NCI-H2227 (cell line): ENCODE results near the gene ZNF845.
"Not testable (repeated sequence)": the region's sequence is repeated elsewhere in the genome, so short reads cannot be mapped to it uniquely, and the experiment has no call there.

Experiments used
- DNase-seq: peaks from one replicate; lab custom pipeline; 2025; ENCODE audit not compliant: unreplicated experiment; lab: John Stamatoyannopoulos, UW

The ZNF845 gene

DNA sequence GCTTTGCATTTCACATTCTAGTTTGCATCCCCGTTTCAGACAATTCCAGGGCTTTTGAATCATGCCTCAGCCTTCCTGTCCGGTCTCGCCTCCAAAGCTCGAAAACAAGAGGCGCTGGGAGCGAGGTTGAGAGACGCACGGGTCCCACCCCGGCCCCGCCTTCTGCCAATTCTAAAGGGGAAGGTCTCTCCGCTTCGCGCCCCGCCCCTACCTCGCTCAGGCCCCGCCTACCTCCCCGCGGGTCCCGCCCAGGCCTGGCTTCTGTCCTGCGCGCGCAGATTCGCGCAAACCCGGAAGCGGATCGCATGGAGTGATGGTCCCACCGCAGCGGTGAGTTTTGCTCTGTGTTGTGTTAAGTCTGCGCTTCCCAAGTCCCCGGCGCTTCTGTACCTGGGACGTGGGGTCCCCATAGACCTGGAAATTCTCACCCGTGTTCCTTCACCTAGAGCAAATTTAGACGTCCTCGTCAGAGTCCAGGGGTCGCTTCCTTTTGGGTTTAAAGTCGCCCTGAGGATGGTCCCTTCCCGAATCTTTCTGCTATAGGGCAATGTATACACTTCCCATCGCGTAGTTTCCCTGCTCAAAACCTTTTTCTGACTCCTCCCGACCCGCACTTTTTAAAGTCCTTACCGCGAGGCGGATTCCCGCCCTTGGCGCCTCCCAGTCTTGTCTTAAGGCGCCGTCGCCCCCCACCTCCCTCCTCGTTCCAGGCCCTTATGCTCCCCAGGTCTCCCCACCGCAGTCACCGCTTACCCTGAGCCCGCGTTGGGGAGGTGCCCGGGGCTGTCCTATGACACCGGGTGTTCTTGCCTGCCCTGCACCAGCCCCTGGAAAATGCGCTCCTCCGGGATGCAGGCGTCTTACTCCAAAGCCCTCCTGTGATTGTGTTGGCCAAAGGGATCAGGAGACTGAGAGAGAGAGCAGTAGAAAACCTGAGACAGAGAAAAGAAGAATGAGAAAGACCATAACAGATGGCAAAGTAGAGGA lies at the start of gene ZNF845:
TSS of gene ZNF845 (plus strand) at position 287 of the 987 bp plus-strand sequence. CDS start 7,559 bp downstream, outside the sequence.
- peak; percentile 99 for DNase-seq

DNA sequence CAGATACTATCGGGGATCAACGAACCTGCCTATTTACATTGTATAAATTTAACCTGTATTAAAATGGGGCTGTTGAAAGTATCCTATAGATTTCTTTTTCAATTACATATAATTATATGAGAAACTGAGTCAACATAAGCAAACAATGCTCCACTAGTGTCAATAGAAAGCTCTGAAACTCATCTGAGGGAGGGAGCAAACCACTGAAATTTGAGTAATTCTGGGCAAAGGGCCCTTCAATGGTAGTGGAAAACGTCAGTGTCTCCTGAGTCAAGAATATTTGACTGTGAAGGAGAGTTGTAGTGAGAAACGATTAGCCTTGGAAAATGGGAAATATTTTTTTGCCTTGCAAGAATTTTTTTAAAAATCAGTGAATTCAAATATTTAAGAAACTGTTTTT lies 48.5 kb upstream of the ZNF845 start:
- no peak for DNase-seq

DNA sequence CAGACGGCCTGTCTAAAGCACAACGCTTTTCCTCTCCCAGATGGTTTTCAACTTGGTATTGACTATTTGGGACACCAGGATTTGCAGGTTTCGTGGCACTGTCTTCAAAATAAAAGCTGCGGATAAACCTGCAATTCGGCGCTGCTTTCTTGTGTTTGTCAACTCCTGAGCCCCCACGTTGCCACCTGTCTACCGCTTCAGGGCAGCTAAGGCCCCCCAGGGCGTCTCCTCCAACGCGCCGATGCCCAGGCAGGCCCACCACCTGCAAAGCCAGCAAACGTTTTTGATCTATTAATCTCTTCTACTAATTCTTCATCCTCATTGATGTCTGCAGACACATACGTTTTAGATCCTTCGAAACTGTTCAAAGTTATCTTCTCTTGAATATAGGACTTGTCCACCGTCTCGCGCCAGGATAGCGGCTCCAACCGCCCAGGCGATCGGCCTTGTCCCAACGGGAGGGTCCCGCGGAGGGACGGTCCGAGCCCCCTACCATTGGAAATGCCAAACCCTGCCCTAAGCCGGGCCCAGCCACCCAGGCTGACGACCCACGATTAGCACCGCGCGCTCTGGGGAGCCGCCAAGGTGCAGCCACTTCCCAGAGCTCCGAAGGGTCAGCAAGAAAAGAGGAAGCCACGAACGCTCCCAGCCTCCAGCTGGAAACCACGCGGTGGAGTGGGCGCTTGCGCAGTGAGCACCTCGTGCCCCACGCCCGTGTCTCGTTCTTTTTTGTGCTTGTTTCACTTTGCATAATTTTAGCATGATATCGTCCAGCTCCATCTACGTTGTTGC lies 42.6 kb upstream of the ZNF845 start:
- DNase-seq: no peak

DNA sequence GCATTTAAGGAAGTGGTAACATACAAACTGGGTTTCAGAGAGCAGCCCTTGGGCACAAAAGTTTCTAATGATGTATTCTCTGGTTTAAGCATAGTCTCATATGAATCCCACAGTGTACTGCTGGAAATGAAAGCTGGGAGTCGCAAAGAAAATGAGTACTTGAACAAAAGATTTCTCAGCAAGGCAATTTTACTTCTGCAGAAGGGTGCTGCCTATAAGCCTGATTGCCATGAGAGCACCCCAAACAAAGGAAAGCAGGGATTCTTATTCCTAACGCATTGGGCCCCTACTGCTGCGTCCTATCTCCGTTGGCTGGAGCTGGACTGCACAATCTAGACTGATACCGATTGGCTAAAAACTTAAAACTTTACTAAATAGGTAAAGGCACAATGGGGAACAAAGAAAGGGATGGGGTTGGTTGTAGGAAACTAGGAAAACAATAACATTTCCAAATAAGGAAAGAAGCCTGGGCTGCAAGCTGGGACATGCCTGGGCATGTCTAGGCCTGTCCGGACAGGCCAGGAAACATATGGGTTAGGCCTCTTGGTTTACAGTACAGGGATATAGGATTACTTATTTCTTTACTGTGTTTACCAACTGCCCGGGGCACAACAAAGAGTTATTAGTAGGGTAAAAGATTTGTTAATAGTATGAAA lies 38.6 kb upstream of the ZNF845 start:
- no peak for DNase-seq

DNA sequence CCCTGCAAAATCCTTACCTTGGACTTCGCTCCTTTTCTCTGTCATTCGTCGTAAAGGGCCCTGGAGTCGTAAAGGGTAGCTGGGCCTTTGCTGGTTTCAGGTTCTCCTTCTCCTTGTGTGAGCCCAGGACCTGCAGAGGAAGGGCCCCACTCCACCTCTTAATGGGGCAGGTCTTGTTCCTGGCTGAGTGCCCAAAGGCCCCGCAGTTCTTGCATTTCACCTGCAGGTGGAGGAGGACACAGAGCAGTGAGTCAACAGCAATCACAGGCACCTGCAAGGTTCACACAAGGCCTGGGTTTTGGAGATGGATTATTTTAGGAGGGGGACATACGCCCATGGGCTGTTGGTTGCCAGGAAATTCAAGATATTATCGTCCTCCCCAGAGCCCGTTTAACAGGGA lies 32.2 kb upstream of the ZNF845 start:
- DNase-seq: not testable (repeated sequence)

DNA sequence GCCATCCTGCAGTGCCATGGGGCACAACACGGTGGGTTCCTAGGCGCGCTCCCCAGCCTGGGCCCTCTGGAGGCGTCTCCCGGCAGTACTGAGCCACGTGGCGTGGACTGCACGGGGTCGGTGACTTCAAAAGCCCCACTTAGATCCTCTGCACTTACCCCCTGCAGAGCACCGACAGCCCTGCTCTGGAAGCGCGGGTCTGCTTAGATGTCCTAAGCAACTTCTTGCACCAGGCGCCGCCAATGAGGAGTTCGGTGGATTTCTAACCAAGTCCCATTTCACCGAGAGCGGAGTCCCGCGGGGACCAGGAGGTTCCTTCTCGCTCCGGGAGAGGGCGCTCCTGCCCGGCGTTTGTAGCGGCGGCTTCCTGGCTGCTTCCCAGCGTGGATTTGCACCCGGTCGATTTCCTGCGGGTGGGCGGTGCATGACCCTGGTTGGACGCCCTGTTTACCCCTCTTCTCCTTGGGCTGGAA lies 25.2 kb upstream of the ZNF845 start:
- peak; percentile 58 for DNase-seq

DNA sequence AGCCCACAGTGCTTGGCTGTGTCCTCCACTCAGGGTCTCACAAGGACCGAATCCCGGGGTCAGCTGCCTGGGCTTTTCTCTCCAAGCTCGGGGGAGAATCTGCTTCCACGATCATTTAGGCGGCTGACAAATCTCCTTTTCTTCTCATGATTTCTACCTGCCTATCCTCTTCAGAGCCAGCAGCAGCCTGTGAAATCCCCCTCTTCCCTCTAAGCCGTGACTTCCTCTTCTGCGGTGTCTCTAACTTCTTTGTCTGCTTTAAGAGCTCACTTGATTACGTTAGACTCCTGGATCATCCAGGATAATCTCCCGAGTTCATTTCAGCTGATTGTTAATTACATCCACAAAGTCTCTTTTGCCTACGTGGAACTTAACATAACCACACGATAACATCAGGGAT lies 22.5 kb upstream of the ZNF845 start:
- DNase-seq: no peak

DNA sequence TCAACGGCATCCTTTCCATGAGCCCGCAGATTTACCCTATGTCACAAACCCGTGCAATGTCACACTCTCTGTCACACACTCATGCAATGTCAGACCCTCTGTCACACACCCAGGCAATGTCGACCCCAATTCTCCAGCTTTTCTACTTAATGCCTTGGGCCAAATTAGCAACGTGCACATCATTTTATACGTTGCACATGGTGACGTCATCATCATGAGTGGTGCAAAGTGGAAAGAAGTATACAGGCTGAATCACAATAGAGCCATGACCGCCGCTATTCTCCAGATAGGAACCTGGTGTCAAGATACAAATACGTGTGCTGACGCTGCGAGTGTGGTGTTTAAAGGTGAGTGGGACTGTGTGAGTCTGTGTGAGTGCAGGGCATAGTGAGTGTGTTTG lies 21.7 kb upstream of the ZNF845 start:
- no peak for DNase-seq

DNA sequence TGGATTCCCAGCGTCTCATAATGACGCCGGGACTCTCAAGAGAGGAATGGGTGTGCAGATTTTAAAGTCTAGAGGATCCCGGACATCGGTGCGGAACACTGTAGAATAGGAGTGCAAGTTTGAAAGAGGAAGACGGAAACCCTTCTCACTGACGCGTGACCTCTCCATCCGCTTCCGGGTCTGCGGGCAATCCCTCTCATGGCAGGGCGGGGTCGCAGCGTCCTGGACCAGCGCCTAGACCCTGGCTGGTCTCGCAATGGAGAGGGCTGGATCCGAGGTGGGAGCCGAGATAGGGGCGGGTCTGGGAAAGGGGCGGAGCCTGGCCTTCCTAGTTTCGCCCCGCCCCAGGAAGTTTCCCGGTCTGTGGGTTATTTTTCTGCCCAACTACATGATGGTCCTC lies 4.6 kb upstream of the ZNF845 start:
- DNase-seq: peak; percentile 84

DNA sequence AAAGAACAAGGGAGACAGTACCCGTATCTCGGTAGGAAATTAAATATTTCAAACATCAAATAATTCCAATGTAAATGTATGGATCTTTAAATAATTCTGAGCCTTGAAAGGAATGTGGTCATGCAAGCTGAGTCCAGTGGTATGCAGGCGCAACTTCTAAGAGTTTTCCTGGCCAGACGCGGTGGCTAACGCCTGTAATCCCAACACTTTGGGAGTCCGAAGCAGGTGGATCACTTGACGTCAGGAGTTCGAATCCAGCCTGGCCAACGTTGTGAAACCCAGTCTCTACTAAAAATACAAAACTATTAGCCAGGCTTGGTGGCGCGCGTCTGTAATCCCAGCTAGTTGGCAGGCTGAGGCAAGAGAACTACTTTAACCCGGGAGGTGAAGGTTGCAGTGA lies 1.1 kb upstream of the ZNF845 start:
- no peak for DNase-seq

DNA sequence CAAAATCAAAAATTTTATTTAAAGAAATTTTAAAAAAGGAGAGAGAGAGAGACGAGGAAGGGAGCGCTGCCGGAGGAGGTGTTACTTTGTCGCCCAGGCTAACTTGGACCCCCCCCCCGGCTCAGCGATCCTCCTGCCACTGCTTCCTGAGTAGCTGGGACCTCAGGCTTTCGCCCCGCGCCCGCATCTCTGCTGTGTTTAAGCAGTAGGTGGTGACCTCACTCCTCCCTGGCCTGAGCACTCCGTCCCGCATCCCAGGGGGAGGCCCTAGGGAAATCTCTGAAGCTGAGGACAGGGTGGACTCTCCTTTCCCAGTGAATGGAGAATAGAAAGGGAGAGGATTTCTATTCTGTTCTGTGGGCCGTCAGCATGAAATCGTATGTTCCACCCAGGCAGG lies 485 bp upstream of the ZNF845 start:
- DNase-seq: no peak

DNA sequence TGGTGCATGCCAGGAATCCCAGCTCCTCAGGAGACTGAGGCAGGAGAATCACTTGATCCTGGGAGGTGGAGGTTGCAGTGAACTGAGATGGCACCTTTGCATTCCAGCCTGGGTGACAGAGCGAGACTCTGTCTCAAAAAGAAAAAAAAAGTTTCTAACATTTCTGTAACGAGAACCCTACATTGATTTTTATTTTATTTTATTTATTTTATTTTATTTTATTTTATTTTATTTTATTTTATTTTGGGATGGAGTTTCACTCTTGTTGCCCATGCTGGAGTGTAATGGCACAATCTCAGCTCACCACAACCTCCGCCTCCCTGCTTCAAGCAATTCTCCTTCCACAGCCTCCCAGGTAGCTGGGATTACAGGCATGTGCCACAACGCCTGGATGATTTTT lies 10.9 kb downstream of the ZNF845 start:
- DNase-seq: not testable (repeated sequence)

DNA sequence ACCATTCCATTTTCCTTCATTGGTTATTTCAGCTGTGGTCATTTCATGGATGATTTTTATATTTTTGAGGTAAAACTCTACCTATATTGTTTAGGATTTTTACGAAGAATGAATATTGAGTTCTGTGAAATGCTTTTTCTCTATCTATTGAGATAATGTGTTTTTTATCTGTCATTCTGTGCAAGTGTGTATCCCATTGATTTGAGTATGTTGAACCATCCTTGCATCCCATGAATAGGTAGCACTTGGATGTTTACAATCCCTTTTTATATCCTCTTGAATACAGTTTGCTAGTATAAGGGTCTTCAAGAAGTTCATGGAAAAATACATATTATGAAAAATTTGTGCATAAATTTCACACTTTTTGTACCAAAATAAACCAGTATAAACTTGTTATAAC lies 22.2 kb downstream of the ZNF845 start:
- DNase-seq: no peak

DNA sequence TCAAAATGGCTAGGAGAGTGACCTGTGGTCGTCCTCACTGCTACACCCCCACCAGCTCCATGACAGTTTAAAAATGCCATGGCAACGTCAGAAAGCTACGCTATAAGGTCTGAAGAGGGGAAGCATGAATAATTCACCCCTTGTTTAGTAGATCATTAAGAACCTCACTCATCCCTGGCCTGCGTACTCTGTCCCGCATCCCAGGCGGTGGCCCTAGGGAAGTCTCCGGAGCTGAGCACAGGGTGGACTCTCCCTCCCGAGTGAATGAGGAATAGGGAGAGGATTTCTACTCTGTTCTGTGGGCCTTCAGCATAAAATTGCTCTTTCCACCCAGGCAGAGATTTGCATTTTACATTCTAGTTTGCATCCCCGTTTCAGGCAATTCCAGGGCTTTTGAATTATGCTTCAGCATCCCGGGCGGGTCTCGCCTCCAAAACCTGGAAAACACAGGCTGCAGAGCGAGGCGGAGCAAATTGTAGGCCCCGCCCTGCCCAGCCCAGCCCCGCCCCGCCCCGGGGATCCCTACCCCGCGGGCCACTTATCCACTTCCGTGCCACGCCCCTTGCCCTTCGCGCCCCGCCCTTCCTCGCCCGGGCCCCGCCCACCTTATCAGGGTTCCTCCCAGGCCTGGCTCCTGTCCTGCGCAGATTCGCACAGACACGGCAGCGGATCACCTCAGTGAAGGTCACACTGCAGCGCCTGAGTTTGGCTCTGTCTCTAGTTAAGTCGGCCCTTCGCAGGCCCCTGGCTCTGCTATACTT lies 24.5 kb downstream of the ZNF845 start:
- no peak for DNase-seq

DNA sequence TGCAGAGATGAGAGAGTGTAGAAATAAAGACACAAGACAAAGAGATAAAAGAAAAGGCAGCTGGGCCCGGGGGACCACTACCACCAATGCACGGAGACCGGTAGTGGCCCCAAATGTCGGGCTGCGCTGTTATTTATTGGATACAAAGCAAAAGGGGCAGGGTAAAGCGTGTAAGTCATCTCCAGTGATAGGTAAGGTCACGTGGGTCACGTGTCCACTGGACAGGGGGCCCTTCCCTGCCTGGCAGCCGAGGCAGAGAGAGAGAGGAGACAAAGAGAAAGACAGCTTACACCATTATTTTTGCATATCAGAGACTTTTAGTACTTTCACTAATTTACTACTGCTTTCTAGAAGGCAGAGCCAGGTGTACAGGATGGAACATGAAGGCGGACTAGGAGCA lies 26.5 kb downstream of the ZNF845 start:
- DNase-seq: not testable (repeated sequence)

DNA sequence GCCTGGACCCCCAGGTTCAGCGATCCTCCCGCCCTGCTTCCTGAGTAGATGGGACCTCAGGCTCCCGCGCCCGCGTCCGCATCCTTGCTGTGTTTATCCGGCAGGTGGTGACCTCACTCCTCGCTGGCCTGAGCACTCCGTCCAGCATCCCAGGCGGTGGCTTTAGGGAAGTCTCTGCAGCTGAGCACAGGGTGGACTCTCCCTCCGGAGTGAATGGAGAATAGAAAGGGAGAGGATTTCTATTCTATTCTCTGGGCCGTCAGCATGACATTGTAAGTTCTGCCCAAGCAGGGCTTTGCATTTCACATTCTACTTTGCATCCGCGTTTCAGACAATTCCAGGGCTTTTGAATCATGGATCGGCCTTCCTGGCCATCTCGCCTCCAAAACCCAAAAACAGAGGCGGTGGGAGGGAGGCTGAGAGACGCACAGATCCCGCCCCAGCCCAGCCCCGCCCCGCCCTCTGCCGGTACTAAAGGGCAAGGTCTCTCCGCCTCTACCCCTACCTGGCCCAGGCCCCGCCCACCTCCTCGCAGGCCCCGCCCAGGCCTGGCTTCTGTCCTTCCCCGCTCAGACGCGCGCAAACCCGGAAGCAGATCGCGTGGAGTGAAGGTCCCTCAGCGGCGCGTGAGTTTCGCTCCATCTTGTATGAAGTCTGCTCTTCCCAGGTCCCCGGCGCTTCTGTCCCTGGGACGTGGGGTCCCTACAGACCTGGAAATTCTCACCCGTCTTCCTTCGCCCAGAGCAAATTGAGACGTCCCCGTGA lies 31.8 kb downstream of the ZNF845 start, which contains the start of gene ZNF525:
TSS of gene ZNF525 (plus strand) at position 572 of the 765 bp plus-strand sequence. CDS start 6,577 bp downstream, outside the sequence.
- peak; percentile 99 for DNase-seq

DNA sequence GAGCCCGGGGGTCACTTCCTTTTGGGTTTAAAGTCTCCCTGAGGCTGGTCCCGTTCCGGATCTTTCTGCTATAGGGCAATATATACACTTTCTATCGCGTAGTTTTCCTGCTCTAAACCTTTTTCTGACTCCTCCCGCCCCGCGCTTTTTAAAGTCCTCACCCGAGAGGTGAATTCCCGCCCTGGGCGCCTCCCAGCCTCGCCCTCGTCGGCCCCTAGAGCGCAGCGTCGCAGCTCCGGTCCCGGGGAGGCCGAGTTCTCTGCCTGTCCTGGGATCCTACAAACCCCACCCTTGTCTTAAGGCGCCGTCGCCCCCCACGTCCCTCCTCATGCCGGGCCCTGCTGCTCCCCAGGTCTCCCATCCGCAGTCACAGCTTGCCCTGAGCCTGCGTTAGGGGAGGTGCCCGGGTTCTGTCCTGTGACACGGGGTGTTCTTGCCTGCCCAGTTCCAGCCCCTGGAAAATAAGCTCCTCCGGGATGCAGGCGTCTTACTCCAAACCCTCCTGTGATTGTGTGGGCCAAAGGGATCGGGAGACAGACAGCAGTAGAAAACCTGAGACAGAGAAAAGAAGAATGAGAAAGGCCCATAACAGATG lies 32.4 kb downstream of the ZNF845 start:
- DNase-seq: peak; percentile 82

DNA sequence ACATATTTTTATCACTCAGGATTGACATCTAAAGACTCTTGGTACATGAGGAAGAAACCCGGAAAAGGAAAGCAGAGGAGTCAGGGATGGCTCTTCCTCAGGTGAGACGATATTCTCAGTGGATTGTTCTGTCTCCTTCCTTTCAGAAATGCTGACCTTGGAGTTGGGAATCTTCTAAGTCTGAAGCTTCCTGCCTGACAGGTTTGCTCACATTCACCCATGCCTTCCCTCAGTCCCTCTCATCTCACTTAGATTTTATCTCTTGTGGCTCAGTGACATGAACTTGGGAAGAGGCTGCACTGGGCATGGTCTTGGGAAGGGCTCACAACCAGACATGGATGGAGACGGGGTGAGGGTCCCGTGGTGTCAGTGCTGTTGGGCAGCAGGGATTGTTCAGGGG lies 38.6 kb downstream of the ZNF845 start:
- no peak for DNase-seq

DNA sequence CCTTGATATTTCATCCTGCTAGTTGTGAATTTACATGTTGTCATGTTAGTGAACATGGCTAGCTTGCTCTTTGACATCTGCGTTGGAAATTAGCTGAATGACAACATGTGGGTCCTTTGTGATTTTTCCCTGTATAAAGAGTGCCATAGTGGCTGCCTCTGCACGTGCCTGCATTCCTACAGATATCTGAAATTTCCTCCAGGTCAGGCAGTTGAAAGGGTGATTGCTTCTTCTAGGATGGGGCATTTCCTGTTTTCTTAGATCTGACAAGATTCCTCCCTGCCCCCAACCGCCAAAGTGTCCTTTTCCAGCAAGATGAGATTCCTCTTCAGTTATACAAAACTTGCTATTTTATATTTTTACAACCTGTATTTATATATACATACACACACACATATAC lies 40.7 kb downstream of the ZNF845 start:
- no peak for DNase-seq
